HepG2 (cell line): ENCODE results near the gene CD19. TPM values are rescaled to one million over a fixed set of nuclear protein-coding genes. Genes with fewer than 3 reads are reported as not detected.

Experiments used
- ATM ChIP-seq: fragments of 450-650 bp; IDR thresholded peaks from 2 replicates; pipeline ENCODE4 v1.7.1; 2017; ENCODE audit warnings: mild to moderate bottlenecking, borderline replicate concordance
- ATRX ChIP-seq: sonication (generic); formaldehyde crosslinking; IDR thresholded peaks from 2 replicates; pipeline ENCODE4 v1.4.0; 2020; ENCODE audit warnings: missing genetic modification reagents, borderline replicate concordance
- EP300 ChIP-seq, 3 experiments: sonication (generic) in 1 of 3; formaldehyde crosslinking in 1 of 3; IDR thresholded peaks; 2 replicates each; pipeline versions ENCODE4 v1.5.1 to v1.6.1; 2011 to 2020; ENCODE audit warnings: low read depth in 2 of 3, low read length in 2 of 3, borderline replicate concordance in 1 of 3, improper control_type of control experiment in 1 of 3, mild to moderate bottlenecking in 1 of 3, missing genetic modification reagents in 1 of 3, moderate library complexity in 1 of 3
- GTF2F1 ChIP-seq: fragments of 150-350 bp; IDR thresholded peaks from 2 replicates; pipeline ENCODE4 v1.6.1; 2014; ENCODE audit warnings: low read length
- HNRNPH1 ChIP-seq: fragments of 200-400 bp; formaldehyde crosslinking; optimal IDR thresholded peaks from 2 replicates; pipeline ENCODE3; 2017; ENCODE audit warnings: mild to moderate bottlenecking, low read depth, low read length
- HOXA5 ChIP-seq: sonication (generic); formaldehyde crosslinking; IDR thresholded peaks from 2 replicates; pipeline ENCODE4 v1.4.0; 2020; ENCODE audit warnings: missing genetic modification reagents
- ISX ChIP-seq: sonication (generic); formaldehyde crosslinking; conservative IDR thresholded peaks from 2 replicates; pipeline ENCODE4 v1.5.0; 2020; ENCODE audit warnings: missing genetic modification reagents
- MZF1 ChIP-seq: sonication (generic); formaldehyde crosslinking; IDR thresholded peaks from 2 replicates; pipeline ENCODE4 v1.8.1; 2023; ENCODE audit warnings: mild to moderate bottlenecking, missing genetic modification reagents, borderline replicate concordance
- NR2C2 ChIP-seq: sonication (generic); formaldehyde crosslinking; IDR thresholded peaks from 2 replicates; pipeline ENCODE4 v1.4.0; 2020; ENCODE audit warnings: missing genetic modification reagents, mild to moderate bottlenecking, moderate library complexity, borderline replicate concordance
- RFXANK ChIP-seq: IDR thresholded peaks from 2 replicates; pipeline ENCODE4 v1.6.1; 2016
- SALL2 ChIP-seq: sonication (generic); formaldehyde crosslinking; IDR thresholded peaks from 2 replicates; pipeline ENCODE4 v1.8.1; 2023; ENCODE audit warnings: mild to moderate bottlenecking, missing genetic modification reagents, inconsistent platforms
- SMARCC2 ChIP-seq: fragments of 450-650 bp; IDR thresholded peaks from 2 replicates; pipeline ENCODE4 v1.6.1; 2017; ENCODE audit warnings: antibody characterized with exemption, mild to moderate bottlenecking
- TEAD3 ChIP-seq: optimal IDR thresholded peaks from 2 replicates; pipeline ENCODE3; 2016; ENCODE audit warnings: borderline replicate concordance
- TRIM22 ChIP-seq: fragments of 450-650 bp; IDR thresholded peaks from 2 replicates; pipeline ENCODE4 v1.6.1; 2017
- TRIM24 ChIP-seq: sonication (generic); formaldehyde crosslinking; IDR thresholded peaks from 2 replicates; pipeline ENCODE4 v1.8.0; 2022; ENCODE audit warnings: mild to moderate bottlenecking, missing genetic modification reagents
- USF2 ChIP-seq, 2 experiments: sonication (generic) in 1 of 2; formaldehyde crosslinking in 1 of 2; IDR thresholded peaks; 2 replicates each; pipeline versions ENCODE4 v1.5.1 to v1.6.1; 2011 to 2020; ENCODE audit warnings: borderline replicate concordance in 1 of 2, low read depth in 1 of 2, low read length in 1 of 2, mild to moderate bottlenecking in 1 of 2, missing genetic modification reagents in 1 of 2, moderate library complexity in 1 of 2
- ZFP36L1 ChIP-seq: sonication (generic); formaldehyde crosslinking; IDR thresholded peaks from 2 replicates; pipeline ENCODE4 v1.8.0; 2022; ENCODE audit warnings: mild to moderate bottlenecking, missing genetic modification reagents, moderate library complexity
- ZNF230 ChIP-seq: sonication (generic); formaldehyde crosslinking; IDR thresholded peaks from 2 replicates; pipeline ENCODE4 v1.4.0; 2020; ENCODE audit warnings: mild to moderate bottlenecking, missing genetic modification reagents
- ZNF235 ChIP-seq: sonication (generic); formaldehyde crosslinking; IDR thresholded peaks from 2 replicates; pipeline ENCODE4 v1.8.1; 2023; ENCODE audit warnings: mild to moderate bottlenecking, missing genetic modification reagents, borderline replicate concordance
- ZNF383 ChIP-seq: sonication (generic); formaldehyde crosslinking; IDR thresholded peaks from 2 replicates; pipeline ENCODE4 v1.4.0; 2020; ENCODE audit warnings: missing genetic modification reagents, mild to moderate bottlenecking, borderline replicate concordance
- ZNF496 ChIP-seq: sonication (generic); formaldehyde crosslinking; IDR thresholded peaks from 2 replicates; pipeline ENCODE4 v1.8.1; 2023; ENCODE audit warnings: mild to moderate bottlenecking, moderate library complexity, missing genetic modification reagents; ENCODE audit not compliant: insufficient replicate concordance
- ZNF713 ChIP-seq: sonication (generic); formaldehyde crosslinking; IDR thresholded peaks from 2 replicates; pipeline ENCODE4 v1.4.0; 2020; ENCODE audit warnings: mild to moderate bottlenecking, missing genetic modification reagents
- ZNF737 ChIP-seq: sonication (generic); formaldehyde crosslinking; IDR thresholded peaks from 2 replicates; pipeline ENCODE4 v1.5.0; 2020; ENCODE audit warnings: missing genetic modification reagents, mild to moderate bottlenecking, borderline replicate concordance
- ZNF761 ChIP-seq: sonication (generic); formaldehyde crosslinking; conservative IDR thresholded peaks from 2 replicates; pipeline ENCODE4 v1.4.0; 2020; ENCODE audit warnings: mild to moderate bottlenecking, missing genetic modification reagents
- ZNF891 ChIP-seq: sonication (generic); formaldehyde crosslinking; IDR thresholded peaks from 2 replicates; pipeline ENCODE4 v1.5.0; 2020; ENCODE audit warnings: mild to moderate bottlenecking, missing genetic modification reagents
- ZSCAN25 ChIP-seq: sonication (generic); formaldehyde crosslinking; IDR thresholded peaks from 2 replicates; pipeline ENCODE4 v1.8.0; 2022; ENCODE audit warnings: mild to moderate bottlenecking, missing genetic modification reagents
- ZSCAN9 ChIP-seq: IDR thresholded peaks from 2 replicates; pipeline ENCODE4 v1.6.1; 2016; ENCODE audit warnings: borderline replicate concordance
- polyA plus RNA-seq, 8 experiments: library from polyadenylated mRNA; depleted of rRNA in 3 of 8; stranded (reverse) in 7 of 8; unstranded in 1 of 8; fragments of >200 nt; fragmentation: Illumina TruSeq in 4 of 8; extraction: Trizol in 4 of 8; gene quantifications; 2 replicates each; pipeline versions ENCODE4 v1.2.1 to v1.2.3, GENCODE V29; 2011 to 2016; ENCODE audit warnings: low read depth in 4 of 8, missing spikeins in 1 of 8, mixed read lengths in 1 of 8; ENCODE audit not compliant: insufficient read depth in 1 of 8
- total RNA-seq, 5 experiments: library from RNA; depleted of rRNA; stranded (reverse); fragments of >200 nt; fragmentation: Illumina TruSeq; extraction: Trizol; gene quantifications; 2 replicates each; pipeline ENCODE4 v1.2.3, GENCODE V29; 2016; ENCODE audit warnings: low read depth in 1 of 5
- TF ChIP-seq, protein P1 (sequence below): IDR thresholded peaks from 2 replicates; pipeline ENCODE4 v1.6.1; 2016; ENCODE audit warnings: missing biosample characterization, missing genetic modification reagents, low read depth

Gene CD19
- total and polyA plus RNA-seq, 2 of the 13 experiments (the other 11 are each of a cell fraction or from before 2014, with no cell fraction given) = 0.55 to 1.1 TPM

GRCh38 chr16:28936784-28937155 lies 5.0 kb downstream of the CD19 start (continued):
- TF ChIP-seq, protein P1, sequence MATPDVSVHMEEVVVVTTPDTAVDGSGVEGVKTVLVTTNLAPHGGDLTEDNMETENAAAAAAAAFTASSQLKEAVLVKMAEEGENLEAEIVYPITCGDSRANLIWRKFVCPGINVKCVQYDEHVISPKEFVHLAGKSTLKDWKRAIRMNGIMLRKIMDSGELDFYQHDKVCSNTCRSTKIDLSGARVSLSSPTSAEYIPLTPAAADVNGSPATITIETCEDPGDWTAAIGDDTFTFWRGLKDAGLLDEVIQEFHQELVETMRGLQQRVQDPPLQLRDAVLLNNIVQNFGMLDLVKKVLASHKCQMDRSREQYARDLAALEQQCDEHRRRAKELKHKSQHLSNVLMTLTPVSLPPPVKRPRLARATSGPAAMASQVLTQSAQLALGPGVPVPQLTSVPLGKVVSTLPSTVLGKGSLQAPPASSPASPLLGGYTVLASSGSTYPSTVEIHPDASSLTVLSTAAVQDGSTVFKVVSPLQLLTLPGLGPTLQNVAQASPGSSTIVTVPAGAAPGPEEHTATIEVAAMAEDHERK (CRISPR knock-in tag) = no peak
- TF ChIP-seq ZNF713 (CRISPR knock-in tag) (no peak), ZSCAN9 (CRISPR knock-in tag) (no peak), NR2C2 (CRISPR knock-in tag) (0 out of 2 replicates have a peak, but pooled peaks have one; percentile 57), ISX (CRISPR knock-in tag) (no peak), ZFP36L1 (no peak), ZNF383 (CRISPR knock-in tag) (no peak), TEAD3 (CRISPR knock-in tag) (peak; percentile 1), TRIM24 (CRISPR knock-in tag) (peak; percentile 45; the same call in 1 of the 2 replicates), SALL2 (CRISPR knock-in tag) (0 out of 2 replicates have a peak, but pooled peaks have one; percentile 21), HOXA5 (CRISPR knock-in tag) (no peak), RFXANK (CRISPR knock-in tag) (no peak), GTF2F1 (no peak), ATM (no peak), USF2 (IDR thresholded peaks at IDR 0.05; ENCODE audit: low read depth, low read length) (no peak), USF2 (CRISPR knock-in tag; IDR thresholded peaks at IDR 0.05; ENCODE audit: borderline replicate concordance) (0 out of 2 replicates have a peak, but pooled peaks have one; percentile 36), ZNF737 (no peak), EP300 (IDR thresholded peaks at IDR 0.05; ENCODE audit: low read depth in 2 of 2, low read length in 2 of 2) (peak in 1 of 2 experiments; percentile 39; a peak in 1 of 4 replicates), EP300 (CRISPR knock-in tag; IDR thresholded peaks at IDR 0.05; ENCODE audit: borderline replicate concordance) (no peak), TRIM22 (no peak), ZNF235 (no peak), ZNF761 (CRISPR knock-in tag) (0 out of 2 replicates have a peak, but pooled peaks have one; percentile 70), ATRX (no peak), ZNF891 (CRISPR knock-in tag) (0 out of 2 replicates have a peak, but pooled peaks have one; percentile 23), MZF1 (CRISPR knock-in tag) (no peak), ZSCAN25 (CRISPR knock-in tag) (no peak), ZNF496 (no peak), HNRNPH1 (no peak), ZNF230 (CRISPR knock-in tag) (0 out of 2 replicates have a peak, but pooled peaks have one; percentile 37), SMARCC2 (no peak)
